HepG2 (cell line): ENCODE results near the gene PSMG3. TPM values are rescaled to one million over a fixed set of nuclear protein-coding genes. Genes with fewer than 3 reads are reported as not detected.
A peak's percentile ranks its signal among the peaks of the same experiment; 100 is the strongest.

Experiments used
- CTCF ChIP-seq: sonication (generic); formaldehyde crosslinking; IDR thresholded peaks from 2 replicates; pipeline ENCODE4 v1.5.0; 2020; ENCODE audit warnings: mild to moderate bottlenecking, missing genetic modification reagents, moderate library complexity
- HNF1B ChIP-seq: sonication (generic); formaldehyde crosslinking; IDR thresholded peaks from 2 replicates; pipeline ENCODE4 v1.5.1; 2020; ENCODE audit warnings: mild to moderate bottlenecking, moderate library complexity, missing genetic modification reagents
- NR2F6 ChIP-seq, 2 experiments: IDR thresholded peaks; 2 replicates each; pipeline ENCODE4 v1.6.1; 2016; ENCODE audit warnings: antibody characterized with exemption in 1 of 2, mild to moderate bottlenecking in 1 of 2
- RNF219 ChIP-seq: sonication (generic); formaldehyde crosslinking; IDR thresholded peaks from 2 replicates; pipeline ENCODE4 v1.5.0; 2020; ENCODE audit warnings: mild to moderate bottlenecking, missing genetic modification reagents
- SRSF1 ChIP-seq: fragments of 200-400 bp; formaldehyde crosslinking; optimal IDR thresholded peaks from 2 replicates; pipeline ENCODE3; 2017; ENCODE audit warnings: mild to moderate bottlenecking, low read depth, low read length, moderate library complexity
- THRA ChIP-seq: sonication (generic); formaldehyde crosslinking; IDR thresholded peaks from 2 replicates; pipeline ENCODE4 v1.4.0; 2020; ENCODE audit warnings: missing genetic modification reagents, borderline replicate concordance
- XRCC5 ChIP-seq: fragments of 200-400 bp; formaldehyde crosslinking; optimal IDR thresholded peaks from 2 replicates; pipeline ENCODE3; 2017; ENCODE audit warnings: mild to moderate bottlenecking, low read length
- ZKSCAN1 ChIP-seq: fragments of 150-350 bp; IDR thresholded peaks from 2 replicates; pipeline ENCODE4 v1.6.1; 2014; ENCODE audit warnings: low read length
- ZNF3 ChIP-seq: IDR thresholded peaks from 2 replicates; pipeline ENCODE4 v1.7.0; 2017; ENCODE audit warnings: inconsistent platforms
- ZNF326 ChIP-seq: sonication (generic); formaldehyde crosslinking; IDR thresholded peaks from 2 replicates; pipeline ENCODE4 v1.4.0; 2020; ENCODE audit warnings: missing genetic modification reagents, borderline replicate concordance
- ZNF343 ChIP-seq: sonication (generic); formaldehyde crosslinking; IDR thresholded peaks from 2 replicates; pipeline ENCODE4 v1.4.0; 2020; ENCODE audit warnings: mild to moderate bottlenecking, missing genetic modification reagents
- ZNF687 ChIP-seq: sonication (generic); formaldehyde crosslinking; IDR thresholded peaks from 2 replicates; pipeline ENCODE4 v1.5.1; 2020; ENCODE audit warnings: mild to moderate bottlenecking, missing genetic modification reagents, moderate library complexity
- ZNF768 ChIP-seq: sonication (generic); formaldehyde crosslinking; IDR thresholded peaks from 2 replicates; pipeline ENCODE4 v1.4.0; 2020; ENCODE audit warnings: missing genetic modification reagents
- ZNF879 ChIP-seq: sonication (generic); formaldehyde crosslinking; IDR thresholded peaks from 2 replicates; pipeline ENCODE4 v1.8.1; 2023; ENCODE audit warnings: missing genetic modification reagents
- polyA plus RNA-seq, 8 experiments: library from polyadenylated mRNA; depleted of rRNA in 3 of 8; stranded (reverse) in 7 of 8; unstranded in 1 of 8; fragments of >200 nt; fragmentation: Illumina TruSeq in 4 of 8; extraction: Trizol in 4 of 8; gene quantifications; 2 replicates each; pipeline versions ENCODE4 v1.2.1 to v1.2.3, GENCODE V29; 2011 to 2016; ENCODE audit warnings: low read depth in 4 of 8, missing spikeins in 1 of 8, mixed read lengths in 1 of 8; ENCODE audit not compliant: insufficient read depth in 1 of 8
- total RNA-seq, 5 experiments: library from RNA; depleted of rRNA; stranded (reverse); fragments of >200 nt; fragmentation: Illumina TruSeq; extraction: Trizol; gene quantifications; 2 replicates each; pipeline ENCODE4 v1.2.3, GENCODE V29; 2016; ENCODE audit warnings: low read depth in 1 of 5

Gene PSMG3
- total and polyA plus RNA-seq, 2 of the 13 experiments (the other 11 are each of a cell fraction or from before 2014, with no cell fraction given): 29.6 to 48.4 TPM

- TF ChIP-seq ZNF687 (CRISPR knock-in tag): peak; percentile 35; the same call in 1 of the 2 replicates
- no peak for TF ChIP-seq NR2F6 (IDR thresholded peaks at IDR 0.05)
- TF ChIP-seq NR2F6 (CRISPR knock-in tag; IDR thresholded peaks at IDR 0.05): 0 out of 2 replicates have a peak, but pooled peaks have one; percentile 15
- no peak for TF ChIP-seq RNF219 (CRISPR knock-in tag)
- TF ChIP-seq HNF1B (CRISPR knock-in tag): no peak
- no peak for TF ChIP-seq SRSF1
- no peak for TF ChIP-seq ZNF879 (CRISPR knock-in tag)
- TF ChIP-seq THRA: no peak
- 0 out of 2 replicates have a peak, but pooled peaks have one; percentile 25 for TF ChIP-seq ZNF768
- peak; percentile 96 for TF ChIP-seq CTCF (CRISPR knock-in tag)
- TF ChIP-seq ZNF343 (CRISPR knock-in tag): peak; percentile 62; the same call in 1 of the 2 replicates
- TF ChIP-seq ZKSCAN1: no peak
- no peak for TF ChIP-seq ZNF3 (CRISPR knock-in tag)
- no peak for TF ChIP-seq ZNF326 (CRISPR knock-in tag)
- peak; percentile 57 for TF ChIP-seq XRCC5
Measured at GRCh38 chr7:1579481-1580421, 9.9 kb upstream of the PSMG3 start (continued).
